A549 treated with Hydrocortisone at 1 μM for 4 hours (cell line): ENCODE measurements around the gene ISX. TPM values are rescaled to one million over a fixed set of nuclear protein-coding genes. Genes with fewer than 3 reads are reported as not detected.

ENCODE experiments used
- total RNA-seq: library from RNA; stranded (reverse); fragments of 200-300 nt; extraction: Qiagen RNA extraction; gene quantifications from 5 replicates; pipeline ENCODE4 v1.2.3, GENCODE V29; 2022

The ISX gene
- not detected in 5 replicates for total RNA-seq

GRCh38 chr22:35065796-35066218, at the start of gene ISX:
ISX (plus strand) TSS chr22:35066158; CDS start chr22:35067088, 930 bp downstream.

Other genes with a start within 250 kb of the ISX start
- gene HMGXB4, start 191.3 kb downstream of the ISX start, total RNA-seq = 8.6 to 16.4 TPM (median 10.8 TPM) in 5 replicates
- 10.9 to 13.1 TPM (median 11.9 TPM) in 5 replicates for gene TOM1, start 233.7 kb downstream of the ISX start, total RNA-seq